K562 (cell line): Measurements from ENCODE around the gene KCNAB1. TPM values are rescaled to one million over a fixed set of nuclear protein-coding genes. Genes with fewer than 3 reads are reported as not detected.

ENCODE experiments used
- ATAC-seq: fragments of 200-7000 bp; cut with Tn5 transposase; 3 replicates; pipeline ENCODE4 v1.9.1; 2020; ENCODE audit warnings: moderate library complexity
- BruUV-seq: library from RNA; stranded (reverse); fragments of 400-500 nt; replicated peaks from 2 replicates; lab custom pipeline; 2021; lab: Mats Ljungman, UMichigan
- CTCF ChIA-PET: fragments of 300-600 bp; formaldehyde crosslinking; extraction: SDS; loops from one replicate; lab custom pipeline; 2021; ENCODE audit warnings: low intra/inter-chr PET ratio; lab: Yijun Ruan, JAX
- POLR2A ChIA-PET: fragments of 300-600, 350-650 bp; sonication (Branson Sonifier 250); formaldehyde crosslinking; extraction: SDS; loops from one replicate; lab custom pipeline; 2021; ENCODE audit warnings: antibody characterized with exemption, inconsistent platforms; lab: Yijun Ruan, JAX
- DNase-seq, 4 experiments: peaks; one replicate each; pipeline versions ENCODE4 v3.0.0 to v3.0.0-alpha.2; 2011 to 2018; ENCODE audit warnings: low spot score in 3 of 4, mixed read lengths in 3 of 4; ENCODE audit errors: extremely low read depth in 1 of 4
- FAIRE-seq: peaks from 2 replicates; lab custom pipeline; 2011; peaks lifted over from hg19 to GRCh38; lab: Jason Lieb, UNC
- H2AFZ ChIP-seq: 2 replicates; pipeline ENCODE4 v1.6.0; 2011; ENCODE audit warnings: low read depth, low read length, control low read depth, inconsistent platforms
- H3K27ac ChIP-seq: fragments of 200-600 bp; 3 replicates; pipeline ENCODE4 v1.8.0; 2011; ENCODE audit warnings: low read depth, mild to moderate bottlenecking, control low read depth, inconsistent platforms, low read length, moderate library complexity, mixed read lengths; ENCODE audit errors: extremely low read depth
- H3K27me3 ChIP-seq, 2 experiments: fragments of 300-600 bp in 1 of 2; 2 replicates in 1 of 2; 3 replicates in 1 of 2; pipeline versions ENCODE4 v1.6.0 to v1.8.0; 2011; ENCODE audit warnings: inconsistent platforms in 2 of 2, low read length in 2 of 2, mild to moderate bottlenecking in 1 of 2, mixed read lengths in 1 of 2, moderate library complexity in 1 of 2; ENCODE audit not compliant: control insufficient read depth in 2 of 2, insufficient read depth in 2 of 2
- H3K36me3 ChIP-seq: fragments of 300-600 bp; 3 replicates; pipeline ENCODE4 v1.8.0; 2011; ENCODE audit warnings: mild to moderate bottlenecking, low read length, inconsistent platforms; ENCODE audit not compliant: control insufficient read depth, insufficient read depth
- H3K4me1 ChIP-seq, 2 experiments: fragments of 200-600 bp in 1 of 2; replicated peaks in 1 of 2; 2 replicates in 1 of 2; 3 replicates in 1 of 2; pipeline versions ENCODE4 v1.5.1 to v1.8.0; 2011; ENCODE audit warnings: inconsistent platforms in 2 of 2, low read length in 2 of 2, mild to moderate bottlenecking in 1 of 2, mixed read lengths in 1 of 2, moderate library complexity in 1 of 2; ENCODE audit not compliant: control insufficient read depth in 2 of 2, insufficient read depth in 2 of 2
- H3K4me2 ChIP-seq: 2 replicates; pipeline ENCODE4 v1.6.1; 2011; ENCODE audit warnings: low read length, control low read depth, inconsistent platforms, mixed read lengths; ENCODE audit not compliant: insufficient read depth
- H3K4me3 ChIP-seq: fragments of 200-600 bp; sonication (generic), shearing (Covaris generic); 2 replicates; pipeline ENCODE4 v1.5.1; 2016; ENCODE audit warnings: control low read depth, inconsistent platforms
- H3K79me2 ChIP-seq: fragments of 200-600 bp; 3 replicates; pipeline ENCODE4 v1.8.0; 2011; ENCODE audit warnings: low read length, inconsistent platforms; ENCODE audit not compliant: control insufficient read depth, insufficient read depth
- H3K9ac ChIP-seq, 2 experiments: 2 replicates each; pipeline versions ENCODE4 v1.6.0 to v1.6.1; 2011; ENCODE audit warnings: low read depth in 2 of 2, low read length in 2 of 2, control low read depth in 1 of 2, inconsistent platforms in 1 of 2, mild to moderate bottlenecking in 1 of 2, mixed read lengths in 1 of 2; ENCODE audit not compliant: insufficient read depth in 1 of 2
- H3K9me1 ChIP-seq: one replicate; pipeline ENCODE4 v1.6.0; 2011; ENCODE audit warnings: inconsistent platforms, mild to moderate bottlenecking, low read length, moderate library complexity; ENCODE audit not compliant: control insufficient read depth, insufficient read depth
- H3K9me3 ChIP-seq: replicated peaks from 2 replicates; pipeline ENCODE4 v1.5.1; 2011; ENCODE audit warnings: low read depth, low read length, inconsistent platforms; ENCODE audit not compliant: control insufficient read depth, insufficient read depth
- H4K20me1 ChIP-seq: replicated peaks from 2 replicates; pipeline ENCODE4 v1.6.1; 2011; ENCODE audit warnings: low read length, inconsistent platforms, mixed read lengths; ENCODE audit not compliant: control insufficient read depth, insufficient read depth
- HBP1 ChIP-seq: fragments of 450-650 bp; formaldehyde crosslinking; IDR thresholded peaks from 2 replicates; pipeline ENCODE4 v1.4.0; 2022; ENCODE audit warnings: missing genetic modification characterization
- MNT ChIP-seq, 2 experiments: fragments of 450-650 bp; conservative IDR thresholded peaks; 2 replicates each; pipeline ENCODE4 v1.6.1; 2017; ENCODE audit warnings: mild to moderate bottlenecking in 2 of 2, moderate library complexity in 2 of 2
- MYNN ChIP-seq, 2 experiments: sonication (generic); formaldehyde crosslinking in 1 of 2; IDR thresholded peaks; 2 replicates each; pipeline versions ENCODE4 v1.5.0 to v1.6.1; 2016 to 2020; ENCODE audit warnings: antibody characterized with exemption in 1 of 2, missing genetic modification reagents in 1 of 2
- POLR2AphosphoS2 ChIP-seq: IDR thresholded peaks from 2 replicates; pipeline ENCODE4 v1.6.1; 2012; ENCODE audit warnings: low read length, improper control_type of control experiment
- PTRF ChIP-seq: fragments of 450-650 bp; IDR thresholded peaks from 2 replicates; pipeline ENCODE4 v1.6.1; 2016; ENCODE audit warnings: mild to moderate bottlenecking, missing genetic modification characterization, missing compliant biosample characterization
- TBP ChIP-seq: optimal IDR thresholded peaks from 2 replicates; pipeline ENCODE3; 2011; ENCODE audit warnings: low read depth, low read length, improper control_type of control experiment
- U2AF2 ChIP-seq: fragments of 200-400 bp; formaldehyde crosslinking; optimal IDR thresholded peaks from 2 replicates; pipeline ENCODE3; 2017; ENCODE audit warnings: low read depth, mild to moderate bottlenecking, low read length
- ZFP91 ChIP-seq: sonication (generic); formaldehyde crosslinking; IDR thresholded peaks from 2 replicates; pipeline ENCODE4 v1.8.0; 2022; ENCODE audit warnings: mild to moderate bottlenecking, missing genetic modification reagents
- ZHX1 ChIP-seq: fragments of 150-350 bp; conservative IDR thresholded peaks from 2 replicates; pipeline ENCODE4 v1.6.1; 2014; ENCODE audit warnings: low read length
- ZNF696 ChIP-seq: fragments of 250-450 bp; sonication (Bioruptor Pico); conservative IDR thresholded peaks from 2 replicates; pipeline ENCODE4 v1.4.0; 2020; ENCODE audit warnings: mild to moderate bottlenecking, moderate library complexity
- ZNF77 ChIP-seq: fragments of 250-450 bp; sonication (Bioruptor Pico); IDR thresholded peaks from 2 replicates; pipeline ENCODE4 v1.5.0; 2020
- WGBS: fragments of 100-300 bp; shearing (Covaris generic); methylation state at CpG from one replicate; pipeline ENCODE4 v1.1.6; 2016; ENCODE audit warnings: low coverage, mixed read lengths; ENCODE audit not compliant: insufficient coverage; ENCODE audit errors: missing lambda C conversion rate; 5-methylcytosine and 5-hydroxymethylcytosine counted together
- in situ Hi-C: fragments of 300-500 bp; cut with MboI; formaldehyde crosslinking; loops from 4 replicates; pipeline ENCODE4 v1.15.0; 2018; ENCODE audit warnings: inconsistent platforms, mixed read lengths
- intact Hi-C: fragments of 100-400 bp; cut with micrococcal nuclease; formaldehyde crosslinking; loops from 2 replicates; pipeline ENCODE4 v1.14.2; 2022
- polyA plus RNA-seq, 8 experiments: library from polyadenylated mRNA; depleted of rRNA in 4 of 8; stranded (reverse) in 5 of 8; unstranded in 3 of 8; fragments of >200 nt; fragmentation: Nextera tagmentation in 2 of 8; fragmentation: Illumina TruSeq in 1 of 8; extraction: Ambion mirVana in 2 of 8; extraction: Trizol in 1 of 8; gene quantifications; 2 replicates each; pipeline versions ENCODE4 v1.2.1 to v1.2.3, GENCODE V29; 2011 to 2014; ENCODE audit warnings: inconsistent platforms in 1 of 8, missing spikeins in 1 of 8
- total RNA-seq, 7 experiments: library from RNA; depleted of rRNA in 6 of 7; stranded (reverse); fragments of >200 nt in 6 of 7; fragmentation: Illumina TruSeq in 2 of 7; extraction: Trizol in 2 of 7; gene quantifications; 2 replicates each; pipeline versions ENCODE4 v1.2.1 to v1.2.3, GENCODE V29; 2011 to 2021; ENCODE audit warnings: low replicate concordance in 1 of 7

The KCNAB1 gene
- total and polyA plus RNA-seq, 9 of the 15 experiments (the other 6 are each of a cell fraction or from before 2014, with no cell fraction given), result 0.14 to 1.2 (median 0.51) TPM

- Histone ChIP-seq H3K4me1 (no peaks in the 10 kb centered on the region), H3K79me2 (no peaks in the 10 kb centered on the region), H3K36me3 (no peaks in the 10 kb centered on the region), H3K9me3 (no peaks in the 10 kb centered on the region), H4K20me1 (no peaks in the 10 kb centered on the region), H3K4me2 (no peak overlapping the region), H3K4me3 (no peak overlapping the region), H3K9me1 (no peaks in the 10 kb centered on the region), H3K27ac (no peak overlapping the region), H3K9ac (no peak overlapping the region), H2AFZ (no peak overlapping the region), H3K27me3 (no peaks in the 10 kb centered on the region; a peak in 1 of 5 replicates)
- DNase-seq (no peak), ATAC-seq (no peak), FAIRE-seq (no peak)
- no TSS peak for BruUV-seq
- 3% methylated on average over 7 of the region's 7 CpGs for WGBS
- CTCF ChIA-PET, result no interaction called here
- intact Hi-C loops (no loop called here), in situ Hi-C loops (no loop called here)
- TF ChIP-seq ZNF696 (CRISPR knock-in tag) (no peak), ZNF77 (CRISPR knock-in tag) (no peak), ZHX1 (no peak), HBP1 (CRISPR knock-in tag) (no peak), U2AF2 (no peak), MYNN (IDR thresholded peaks at IDR 0.05) (no peak), MYNN (CRISPR knock-in tag; IDR thresholded peaks at IDR 0.05) (no peak), PTRF (tag) (no peak), ZFP91 (CRISPR knock-in tag) (no peak), POLR2AphosphoS2 (no peak), MNT (conservative IDR thresholded peaks at IDR 0.05) (no peak), TBP (no peak)
- POLR2A ChIA-PET, result no interaction called here
Observed at GRCh38 chr3:156093964-156094363, 26.4 kb upstream of the KCNAB1 start.
